Measurements from ENCODE around the gene EFTUD2.

- TF ChIP-seq CTCF (IDR thresholded peaks at IDR 0.05) (no peak), ZFX (IDR thresholded peaks at IDR 0.05; ENCODE audit: borderline replicate concordance) (no peak)
Measured at GRCh38 chr17:44903012-44903685, 3.9 kb upstream of the EFTUD2 start.

Data from 22Rv1 (cell line).